Body of pancreas (tissue), 4 donors: ENCODE data around the gene NRP1. TPM values are rescaled to one million over a fixed set of nuclear protein-coding genes. Genes with fewer than 3 reads are reported as not detected.

Experiments used
- ATAC-seq: fragments of 150-250 bp; one replicate; pipeline ENCODE4 v1.9.1; 2016
- DNase-seq, 4 donors: peaks; one replicate each; pipeline ENCODE4 v3.0.0-alpha.2; 2019
- H3K27ac ChIP-seq, 4 donors: fragments of 200-600 bp; sonication (generic); 1 replicate in 3 of 4; 2 replicates in 1 of 4; pipeline versions ENCODE4 v1.5.1 to v1.6.1; 2016 to 2019; ENCODE audit warnings: mild to moderate bottlenecking in 1 of 4, mixed read lengths in 1 of 4, moderate library complexity in 1 of 4
- H3K27me3 ChIP-seq, 2 donors: fragments of 200-600 bp; sonication (generic); one replicate each; pipeline ENCODE4 v1.6.0; 2016; ENCODE audit warnings: mild to moderate bottlenecking in 1 of 2
- H3K36me3 ChIP-seq, 2 donors: fragments of 200-600 bp; sonication (generic); replicated peaks in 1 of 2; 2 replicates each; pipeline ENCODE4 v1.5.1; 2016; ENCODE audit warnings: low read depth in 2 of 2; ENCODE audit not compliant: insufficient read depth in 1 of 2
- H3K4me1 ChIP-seq: fragments of 200-600 bp; sonication (generic); one replicate; pipeline ENCODE4 v1.6.0; 2016
- H3K4me3 ChIP-seq, 2 donors: fragments of 200-600 bp; sonication (generic); 1 replicate in 1 of 2; 2 replicates in 1 of 2; pipeline ENCODE4 v1.5.1; 2016 to 2019
- H3K9me3 ChIP-seq, 3 donors: fragments of 200-600 bp; sonication (generic); 1 replicate in 2 of 3; 2 replicates in 1 of 3; pipeline ENCODE4 v1.5.1; 2016
- POLR2A ChIP-seq, 3 donors: fragments of 450-650 bp; IDR thresholded peaks; one replicate each; pipeline ENCODE4 v1.6.1; 2016; ENCODE audit warnings: antibody characterized with exemption in 3 of 3, mild to moderate bottlenecking in 2 of 3
- WGBS, 2 donors: methylation state at CpG; one replicate each; pipeline ENCODE4 v1.1.5; 2017; 5-methylcytosine and 5-hydroxymethylcytosine counted together
- intact Hi-C: fragments of 100-400 bp; cut with DNase I; formaldehyde crosslinking; loops from one replicate; pipeline ENCODE4 v1.15.1; 2023
- total RNA-seq, 2 donors: library from RNA; depleted of rRNA; stranded (reverse); fragments of >200 nt; gene quantifications; one replicate each; pipeline ENCODE4 v1.1.0, GENCODE V29; 2016
- TF ChIP-seq, protein P1 (sequence below), 7 experiments: fragments of 450-650 bp in 4 of 7; fragments of 200-600 bp in 3 of 7; sonication (generic) in 3 of 7; IDR thresholded peaks; one replicate each; pipeline ENCODE4 v1.5.1; 2016 to 2019; ENCODE audit warnings: antibody characterized with exemption in 7 of 7

Gene NRP1
- total RNA-seq, 2 donors from 2014 or later = 37.6 to 62.6 TPM

DNA sequence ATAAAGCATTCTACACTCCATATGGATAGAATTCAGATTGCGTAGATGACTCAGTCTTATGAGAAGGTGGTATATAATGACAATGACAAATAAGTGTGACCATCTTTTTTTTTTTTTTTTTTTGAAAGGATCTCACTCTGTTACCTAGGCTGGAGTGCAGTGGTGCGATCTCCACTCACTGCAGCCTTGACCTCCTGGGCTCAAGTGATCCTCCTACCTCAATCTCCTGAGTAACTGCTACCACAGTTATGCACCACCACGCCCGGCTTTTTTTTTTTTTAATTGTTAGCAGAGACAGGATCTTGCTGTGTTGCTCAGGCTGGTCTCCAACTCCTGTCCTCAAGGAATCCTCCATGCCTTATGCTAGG, 43.2 kb upstream of the NRP1 start:
- intact Hi-C loops = no loop called here
- no peak overlapping the region for H3K27ac ChIP-seq
- H3K36me3 ChIP-seq = no peaks in the 10 kb centered on the region
- no peaks in the 10 kb centered on the region for H3K27me3 ChIP-seq
- ATAC-seq = no peak
- DNase-seq = no peak
- H3K4me1 ChIP-seq = no peaks in the 10 kb centered on the region
- 93 to 95% methylated on average over 4 of the region's 4 CpGs for WGBS, 2 donors
- no peak overlapping the region for H3K4me3 ChIP-seq
- TF ChIP-seq, protein P1, sequence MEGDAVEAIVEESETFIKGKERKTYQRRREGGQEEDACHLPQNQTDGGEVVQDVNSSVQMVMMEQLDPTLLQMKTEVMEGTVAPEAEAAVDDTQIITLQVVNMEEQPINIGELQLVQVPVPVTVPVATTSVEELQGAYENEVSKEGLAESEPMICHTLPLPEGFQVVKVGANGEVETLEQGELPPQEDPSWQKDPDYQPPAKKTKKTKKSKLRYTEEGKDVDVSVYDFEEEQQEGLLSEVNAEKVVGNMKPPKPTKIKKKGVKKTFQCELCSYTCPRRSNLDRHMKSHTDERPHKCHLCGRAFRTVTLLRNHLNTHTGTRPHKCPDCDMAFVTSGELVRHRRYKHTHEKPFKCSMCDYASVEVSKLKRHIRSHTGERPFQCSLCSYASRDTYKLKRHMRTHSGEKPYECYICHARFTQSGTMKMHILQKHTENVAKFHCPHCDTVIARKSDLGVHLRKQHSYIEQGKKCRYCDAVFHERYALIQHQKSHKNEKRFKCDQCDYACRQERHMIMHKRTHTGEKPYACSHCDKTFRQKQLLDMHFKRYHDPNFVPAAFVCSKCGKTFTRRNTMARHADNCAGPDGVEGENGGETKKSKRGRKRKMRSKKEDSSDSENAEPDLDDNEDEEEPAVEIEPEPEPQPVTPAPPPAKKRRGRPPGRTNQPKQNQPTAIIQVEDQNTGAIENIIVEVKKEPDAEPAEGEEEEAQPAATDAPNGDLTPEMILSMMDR (IDR thresholded peaks at IDR 0.05) = no peak
- no peak for TF ChIP-seq POLR2A (IDR thresholded peaks at IDR 0.05)
- H3K9me3 ChIP-seq = no peaks in the 10 kb centered on the region

DNA sequence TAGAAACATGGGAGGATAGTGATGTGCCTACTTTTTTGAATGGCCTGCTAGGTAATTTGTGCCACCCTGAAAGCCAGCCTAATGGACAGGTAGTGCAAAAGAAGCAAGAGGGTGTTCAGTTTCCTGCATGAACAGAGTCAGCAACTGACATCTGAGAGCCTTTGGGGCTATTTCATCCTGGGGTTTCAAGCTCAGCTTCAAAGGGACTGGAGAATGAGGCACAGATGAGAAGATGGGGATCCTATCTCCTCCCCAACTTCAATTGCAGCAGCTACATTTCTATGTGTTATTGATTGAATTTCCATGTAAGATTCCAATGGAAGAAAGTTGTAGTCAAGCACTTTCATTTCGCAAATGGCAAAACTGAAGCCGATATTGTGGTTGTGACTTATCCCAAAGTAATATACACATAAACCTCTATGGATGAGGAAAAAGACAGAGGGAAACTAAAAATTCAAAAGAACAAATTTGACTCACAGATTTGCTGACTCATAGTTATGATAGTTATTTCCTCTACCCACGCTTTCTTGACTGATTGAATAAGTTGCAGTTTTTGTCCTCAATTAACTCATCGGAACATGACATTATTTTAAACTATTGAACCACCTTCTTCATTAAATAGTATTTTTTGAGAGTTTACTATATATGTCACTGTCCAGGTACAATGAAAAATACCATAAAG, 42.6 kb upstream of the NRP1 start:
- Histone ChIP-seq H3K36me3 (no peaks in the 10 kb centered on the region), H3K9me3 (no peaks in the 10 kb centered on the region), H3K4me3 (no peak overlapping the region), H3K4me1 (no peaks in the 10 kb centered on the region), H3K27ac (no peak overlapping the region), H3K27me3 (no peaks in the 10 kb centered on the region)
- TF ChIP-seq, protein P1 (IDR thresholded peaks at IDR 0.05) = no peak
- no peak for TF ChIP-seq POLR2A (IDR thresholded peaks at IDR 0.05)
- ATAC-seq (no peak), DNase-seq (no peak)
- 88 to 91% methylated on average over 4 of the region's 4 CpGs for WGBS, 2 donors
- intact Hi-C loops = no loop called here

DNA sequence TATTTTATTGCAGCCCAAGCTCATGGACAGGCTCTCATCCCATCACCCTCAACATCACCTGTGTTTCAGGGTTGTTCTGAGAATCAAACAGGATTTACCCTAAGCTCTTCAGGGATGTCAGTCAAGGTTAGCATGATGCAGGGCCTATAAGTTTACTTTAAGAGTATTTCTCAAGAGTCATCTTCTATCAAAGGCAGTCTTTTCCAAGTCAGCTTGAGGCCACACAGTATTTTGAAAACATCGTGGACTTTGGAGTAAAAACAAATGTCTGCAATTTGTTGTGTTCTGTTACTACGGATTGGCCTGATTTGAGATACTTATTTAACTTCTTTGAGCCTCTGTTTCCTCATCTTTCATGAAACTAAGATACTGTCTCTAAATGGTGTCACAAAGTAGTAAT, 42.0 kb upstream of the NRP1 start:
- H3K4me1 ChIP-seq = no peaks in the 10 kb centered on the region
- 79 to 93% methylated on average over 2 of the region's 2 CpGs for WGBS, 2 donors

DNA sequence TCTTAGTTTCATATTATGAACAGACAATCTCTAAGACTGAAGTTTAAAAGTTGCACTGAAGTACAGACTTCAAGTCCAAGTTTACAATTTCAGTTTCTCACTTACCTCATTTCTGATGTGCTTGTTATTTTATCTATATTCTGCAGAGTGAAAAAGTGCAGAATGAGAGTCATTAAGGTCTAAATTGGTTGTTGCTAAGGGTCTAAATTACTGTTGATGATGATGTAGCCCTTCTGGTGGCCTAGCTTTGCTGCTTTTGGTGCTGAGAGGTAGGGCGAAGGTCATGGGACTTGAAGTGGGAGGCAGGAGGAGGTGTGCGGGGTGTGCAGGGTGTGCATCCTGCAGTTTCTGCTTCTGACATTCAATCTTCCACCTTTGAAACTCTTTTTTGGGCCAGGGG, 38.8 kb upstream of the NRP1 start:
- DNase-seq (no peak), ATAC-seq (no peak)
- Histone ChIP-seq H3K4me3 (no peak overlapping the region), H3K9me3 (no peaks in the 10 kb centered on the region), H3K27me3 (no peaks in the 10 kb centered on the region), H3K4me1 (no peaks in the 10 kb centered on the region), H3K36me3 (no peaks in the 10 kb centered on the region), H3K27ac (no peak overlapping the region)
- TF ChIP-seq POLR2A (IDR thresholded peaks at IDR 0.05) = no peak
- TF ChIP-seq, protein P1 (IDR thresholded peaks at IDR 0.05) = no peak
- 91 to 94% methylated on average over 2 of the region's 2 CpGs for WGBS, 2 donors
- intact Hi-C loops = no loop called here

More for the DNA sequence above, 42.0 kb upstream of the NRP1 start:
- no peak for DNase-seq
- H3K9me3 ChIP-seq = no peaks in the 10 kb centered on the region
- intact Hi-C loops = no loop called here
- ATAC-seq = no peak
- no peak overlapping the region for H3K4me3 ChIP-seq
- H3K36me3 ChIP-seq = no peaks in the 10 kb centered on the region
- H3K27me3 ChIP-seq = no peaks in the 10 kb centered on the region
- TF ChIP-seq POLR2A (IDR thresholded peaks at IDR 0.05) = no peak
- TF ChIP-seq, protein P1 (IDR thresholded peaks at IDR 0.05) = no peak
- H3K27ac ChIP-seq = no peak overlapping the region

DNA sequence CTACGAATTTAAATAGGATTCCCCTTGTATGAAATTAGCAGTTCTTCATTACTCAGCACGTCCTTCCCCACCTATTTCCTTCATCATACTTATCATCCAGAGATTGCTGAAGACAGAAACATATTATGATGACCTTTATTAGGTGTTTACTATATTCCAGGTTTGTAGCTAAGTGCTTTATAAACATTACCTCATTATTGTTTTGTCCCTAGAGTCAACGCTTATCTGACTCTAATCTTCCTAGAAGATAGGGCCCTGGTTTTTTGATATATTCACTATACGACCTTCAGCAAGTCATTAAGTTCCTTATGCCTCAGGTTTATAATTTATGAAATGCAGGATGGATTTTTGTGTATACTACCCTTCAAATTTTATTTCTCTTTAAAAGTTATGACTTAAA, 36.8 kb upstream of the NRP1 start:
- no peak for ATAC-seq
- intact Hi-C loops = no loop called here
- Histone ChIP-seq H3K4me1 (no peaks in the 10 kb centered on the region), H3K27me3 (no peaks in the 10 kb centered on the region), H3K27ac (no peak overlapping the region), H3K36me3 (no peaks in the 10 kb centered on the region), H3K4me3 (no peak overlapping the region), H3K9me3 (peaks cover 0 to under 1% (median 0%) of the 10 kb centered on the region in 3 donors)
- TF ChIP-seq, protein P1 (IDR thresholded peaks at IDR 0.05) = no peak
- TF ChIP-seq POLR2A (IDR thresholded peaks at IDR 0.05) = no peak
- 56 to 58% methylated on average over 4 of the region's 4 CpGs for WGBS, 2 donors
- no peak for DNase-seq
